GM10248 (cell line): Measurements from ENCODE around the gene ZCCHC10.

Experiments
- CTCF ChIA-PET: fragments of 300-600 bp; sonication (Branson Sonifier 250); formaldehyde crosslinking; extraction: SDS; loops from one replicate; lab custom pipeline; 2021; ENCODE audit warnings: antibody characterized with exemption; lab: Yijun Ruan, JAX
- POLR2A ChIA-PET: fragments of 350-650 bp; sonication (Branson Sonifier 250); formaldehyde crosslinking; extraction: SDS; loops from one replicate; lab custom pipeline; 2020; ENCODE audit warnings: antibody characterized with exemption; lab: Yijun Ruan, JAX
- DNase-seq: peaks from one replicate; pipeline ENCODE4 v3.0.0; 2012; ENCODE audit errors: extremely low spot score
- CTCF ChIP-seq: IDR thresholded peaks from 2 replicates; pipeline ENCODE4 v1.5.1; 2012; ENCODE audit warnings: mild to moderate bottlenecking, low read depth; ENCODE audit errors: extremely low read depth, missing control alignments, control extremely low read depth

The ZCCHC10 gene

DNA sequence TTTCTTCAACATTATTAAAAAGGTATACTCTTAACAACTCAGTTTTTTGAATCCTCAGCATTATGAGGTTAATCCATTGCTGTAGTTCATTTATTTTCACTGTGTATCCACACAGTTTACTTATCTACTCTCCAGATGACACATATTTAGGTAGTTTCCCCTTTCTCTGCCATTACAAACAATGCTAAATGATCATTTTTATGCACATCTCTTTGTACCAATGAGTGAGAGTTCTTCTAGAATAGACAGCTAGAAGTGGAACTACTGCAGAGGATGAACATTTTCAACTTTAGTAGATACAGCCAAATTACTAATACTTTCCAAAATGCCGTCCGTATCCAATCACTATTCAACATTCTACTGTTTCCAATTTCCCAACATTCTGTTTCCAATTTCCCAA is 74.5 kb downstream of the ZCCHC10 start:
- ChIA-PET CTCF (interaction anchor here (1.0 to 1.4 kb wide), 2 partner anchors 10 to 44 kb away, joined by 3 read pairs; no protein-coding TSS in a partner anchor), POLR2A (no interaction called here)
- no peak for TF ChIP-seq CTCF
- DNase-seq: no peak

DNA sequence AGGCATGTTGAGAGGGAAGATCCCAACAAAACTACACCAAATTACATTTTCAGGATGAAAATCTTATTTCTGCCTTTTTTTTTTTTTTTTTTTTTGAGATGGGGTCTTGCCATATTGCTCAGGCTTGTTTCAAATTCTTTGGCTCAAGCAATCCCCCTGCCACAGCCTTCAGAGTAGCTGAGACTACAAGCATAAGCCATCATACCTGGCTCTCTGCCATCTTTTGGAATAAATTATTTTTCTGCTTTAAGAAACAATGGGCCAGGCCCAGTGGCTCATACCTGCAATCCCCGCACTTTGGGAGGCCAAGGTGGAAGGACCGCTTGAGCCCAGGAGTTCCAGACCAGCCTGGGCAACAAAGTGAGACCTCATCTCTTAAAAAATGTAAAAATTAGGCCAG is 77.2 kb downstream of the ZCCHC10 start:
- ChIA-PET POLR2A (no interaction called here), CTCF (interaction anchor here (1.0 kb wide), 1 partner anchor 66 kb away, joined by 3 read pairs; no protein-coding TSS in a partner anchor)
- no peak for DNase-seq
- TF ChIP-seq CTCF: no peak

DNA sequence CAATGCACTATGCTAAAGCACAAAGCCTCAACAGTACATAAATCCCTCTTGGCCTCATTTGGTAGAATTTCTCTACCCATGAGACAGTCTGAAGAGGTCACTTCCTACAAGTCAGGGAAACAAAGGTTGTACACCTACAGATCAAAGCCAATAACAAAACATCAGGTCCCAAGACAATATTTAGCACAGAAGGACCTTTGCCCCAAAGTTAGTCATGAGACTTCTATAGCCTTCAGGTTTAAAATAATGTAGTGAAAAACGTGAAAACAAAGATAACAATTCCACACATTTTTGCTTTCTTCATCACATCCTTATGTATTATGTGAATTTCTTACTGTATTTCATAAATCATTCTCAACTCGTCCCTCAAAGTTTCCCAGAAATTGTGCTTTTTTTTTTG is 78.7 kb downstream of the ZCCHC10 start:
- CTCF ChIA-PET: interaction anchor here (1.6 kb wide), 1 partner anchor 11 kb away, joined by 3 read pairs; no protein-coding TSS in a partner anchor
- no peak for TF ChIP-seq CTCF
- POLR2A ChIA-PET: no interaction called here
- DNase-seq: no peak
